GM19397 (cell line): Measurements from ENCODE around the gene SLC38A2.
"Not testable (repeated sequence)": the region's sequence is repeated elsewhere in the genome, so short reads cannot be mapped to it uniquely, and the experiment has no call there.

Source experiments
- ATAC-seq: cut with Tn5 transposase; IDR thresholded peaks from one replicate; pipeline ENCODE4 v1.9.1; 2021; ENCODE audit warnings: mild to moderate bottlenecking, moderate library complexity; ENCODE audit not compliant: unreplicated experiment

The SLC38A2 gene

DNA sequence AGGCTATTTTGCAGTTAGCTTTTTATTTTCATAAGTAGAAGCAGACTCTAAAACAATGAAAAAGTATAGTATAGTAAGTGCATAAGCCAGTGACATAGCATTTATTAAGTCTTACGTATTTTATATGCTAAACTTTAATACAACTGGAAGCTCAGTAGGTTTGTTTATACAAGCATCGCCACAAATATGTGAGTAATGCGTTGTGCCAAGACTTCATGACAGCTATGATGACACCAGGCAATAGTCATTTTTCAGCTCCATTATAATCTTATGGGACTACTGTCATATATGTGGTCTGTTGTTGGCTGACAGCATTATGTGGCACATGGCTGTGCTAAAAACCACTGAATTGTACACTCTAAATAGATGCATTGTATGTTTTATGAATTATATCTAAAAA is 40.3 kb downstream of the SLC38A2 start:
- no peak for ATAC-seq

DNA sequence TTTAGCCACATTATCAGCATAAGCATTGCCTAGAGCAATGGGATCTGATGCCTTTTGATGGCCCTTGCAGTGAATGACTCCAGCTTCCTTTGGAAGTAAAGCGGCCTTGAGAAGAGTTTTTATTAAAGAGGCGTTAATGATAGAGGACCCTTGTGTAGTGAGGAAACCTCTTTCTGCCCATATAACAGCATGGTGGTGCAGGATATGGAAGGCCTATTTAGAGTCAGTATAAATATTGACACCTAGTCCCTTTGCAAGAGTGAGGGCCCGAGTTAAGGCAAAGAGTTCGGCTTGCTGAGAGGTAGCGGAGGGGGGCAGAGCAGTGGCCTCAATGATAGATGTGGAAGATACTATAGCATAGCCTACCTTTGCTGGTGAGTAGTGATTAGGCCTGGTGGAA is 47.5 kb downstream of the SLC38A2 start:
- not testable (repeated sequence) for ATAC-seq

- no peak for ATAC-seq
These were observed 51.8 kb downstream of the SLC38A2 start for GRCh38 chr12:46320731-46321130.

- ATAC-seq = no peak
These were observed 54.5 kb downstream of the SLC38A2 start for GRCh38 chr12:46318037-46318436.
